NOMO-1 treated with DMSO at 0.1 percent for 48 hours (cell line): ENCODE measurements around the gene TTC33.

Experiments
- DNase-seq: peaks from one replicate; lab custom pipeline; 2025; ENCODE audit not compliant: unreplicated experiment; lab: John Stamatoyannopoulos, UW

The TTC33 gene

GRCh38 chr5:40524677-40525076 is 231.1 kb downstream of the TTC33 start:
- DNase-seq = no peak

GRCh38 chr5:40521925-40522324 is 233.8 kb downstream of the TTC33 start:
- no peak for DNase-seq

- DNase-seq = no peak
These were observed 234.5 kb downstream of the TTC33 start for GRCh38 chr5:40521108-40521785.

- no peak for DNase-seq
These were observed 237.3 kb downstream of the TTC33 start for GRCh38 chr5:40518485-40518917.

- no peak for DNase-seq
These were observed 240.3 kb downstream of the TTC33 start for GRCh38 chr5:40515476-40515875.

GRCh38 chr5:40514976-40515375 is 240.8 kb downstream of the TTC33 start:
- no peak for DNase-seq

- no peak for DNase-seq
These were observed 244.0 kb downstream of the TTC33 start for GRCh38 chr5:40511801-40512200.

GRCh38 chr5:40507095-40507494 is 248.7 kb downstream of the TTC33 start:
- peak; percentile 47 for DNase-seq

- no peak for DNase-seq
These were observed 250.7 kb downstream of the TTC33 start for GRCh38 chr5:40505031-40505430.

GRCh38 chr5:40503439-40503838 is 252.3 kb downstream of the TTC33 start:
- DNase-seq = peak; percentile 23

- DNase-seq = peak; percentile 97
These were observed 253.0 kb downstream of the TTC33 start for GRCh38 chr5:40502736-40503135.

- no peak for DNase-seq
These were observed 253.9 kb downstream of the TTC33 start for GRCh38 chr5:40501711-40502444.

- peak; percentile 53 for DNase-seq
These were observed 256.1 kb downstream of the TTC33 start for GRCh38 chr5:40499518-40500273.

GRCh38 chr5:40499007-40499406 is 256.8 kb downstream of the TTC33 start:
- DNase-seq = no peak

GRCh38 chr5:40497573-40497972 is 258.2 kb downstream of the TTC33 start:
- no peak for DNase-seq

GRCh38 chr5:40495237-40495635 is 260.5 kb downstream of the TTC33 start:
- DNase-seq = peak; percentile 70

GRCh38 chr5:40494631-40495236 is 261.0 kb downstream of the TTC33 start:
- DNase-seq = no peak

- DNase-seq = peak; percentile 74
These were observed 263.7 kb downstream of the TTC33 start for GRCh38 chr5:40492056-40492455.

- peak; percentile 74 for DNase-seq
These were observed 264.1 kb downstream of the TTC33 start for GRCh38 chr5:40491644-40492043.

GRCh38 chr5:40490464-40491111 is 265.2 kb downstream of the TTC33 start:
- peak; percentile 96 for DNase-seq

- no peak for DNase-seq
These were observed 266.3 kb downstream of the TTC33 start for GRCh38 chr5:40489421-40489820.
